ENCODE measurements around the gene ZNF140. TPM values are rescaled to one million over a fixed set of nuclear protein-coding genes. Genes with fewer than 3 reads are reported as not detected.

The ZNF140 gene
- total RNA-seq (2016; rRNA removed; fragmentation: Illumina TruSeq; extraction: Trizol) (13.5 and 20.7 TPM in 2 replicates), polyA plus RNA-seq (2011; rRNA removed) (8.7 and 10.1 TPM in 2 replicates), polyA minus RNA-seq (2011; rRNA and poly(A)+ RNA removed; ENCODE audit: low replicate concordance) (2.8 and 16.2 TPM in 2 replicates), Bru-seq, nascent RNA (percentile 85 among the genes with signal in this experiment), BruChase-seq, experiment 1, labeled RNA remaining after a 6-hour chase (percentile 68 among the genes with signal in this experiment), BruChase-seq, experiment 2, labeled RNA remaining after a 2-hour chase (percentile 83 among the genes with signal in this experiment)
- 6.5 and 7.5 TPM in 2 replicates for total RNA-seq (2016; cell fraction: cytosol; rRNA removed; fragmentation: Illumina TruSeq; extraction: Trizol; ENCODE audit: low read depth)
- total RNA-seq (2016; cell fraction: insoluble cytoplasmic fraction; rRNA removed; fragmentation: Illumina TruSeq; extraction: Trizol) = 12.6 and 17.5 TPM in 2 replicates
- total RNA-seq (2016; cell fraction: membrane; rRNA removed; fragmentation: Illumina TruSeq; extraction: Trizol) = 13.1 and 15.0 TPM in 2 replicates
- total RNA-seq (2016; cell fraction: nucleus; rRNA removed; fragmentation: Illumina TruSeq; extraction: Trizol) = 14.3 and 17.4 TPM in 2 replicates
- 3.8 and 6.7 TPM in 2 replicates for polyA plus RNA-seq (2011; cell fraction: cytosol; rRNA removed)
- polyA plus RNA-seq (2011; cell fraction: nucleus; rRNA removed) = 8.3 and 10.2 TPM in 2 replicates
- 7.8 and 8.7 TPM in 2 replicates for polyA plus RNA-seq (2012)
- 3.5 and 4.7 TPM in 2 replicates for polyA plus RNA-seq (2016; cell fraction: cytosol; fragmentation: Illumina TruSeq; extraction: Trizol; ENCODE audit: low read depth)
- polyA plus RNA-seq (2016; cell fraction: insoluble cytoplasmic fraction; fragmentation: Illumina TruSeq; extraction: Trizol; ENCODE audit: low read depth) = 14.4 and 14.6 TPM in 2 replicates
- polyA plus RNA-seq (2016; cell fraction: membrane; fragmentation: Illumina TruSeq; extraction: Trizol; ENCODE audit: low read depth) = 6.6 and 7.0 TPM in 2 replicates
- 16.4 and 19.4 TPM in 2 replicates for polyA plus RNA-seq (2016; cell fraction: nucleus; fragmentation: Illumina TruSeq; extraction: Trizol; ENCODE audit: insufficient read depth, low read depth)
- 5.5 and 6.1 TPM in 2 replicates for polyA minus RNA-seq (2011; cell fraction: cytosol; rRNA and poly(A)+ RNA removed)
- polyA minus RNA-seq (2011; cell fraction: nucleus; rRNA and poly(A)+ RNA removed) = 40.0 and 42.0 TPM in 2 replicates
- long read RNA-seq, experiment 1, partial matches to known transcripts = 0 of 14 reads
- long read RNA-seq, experiment 1, other reads (novel, unspliced or antisense) = 6 of 14 reads
- long read RNA-seq, experiment 2, partial matches to known transcripts = 1 of 26 reads
- long read RNA-seq, experiment 2, other reads (novel, unspliced or antisense) = 15 of 26 reads

GRCh38 chr12:133080368-133081158, at the start of gene ZNF140:
Gene ZNF140 (plus strand): TSS chr12:133080923. CDS start chr12:133081321, 398 bp downstream.
- peak; percentile 84 for ATAC-seq
- intact Hi-C loops (cut with micrococcal nuclease; ENCODE audit: unreplicated experiment) (loop anchor here (1.0 to 2.0 kb wide), 4 partner anchors 43 to 101 kb away; partner anchors contain the start of genes ZNF10, ZNF26, ZNF268 and ZNF84), in situ Hi-C loops (cut with HindIII; ENCODE audit: extremely low pct_ligation_motif_present, low pct_unique_long_range_greater_than_20kb) (no loop called here)
- ChIA-PET POLR2A (interaction anchor here (0.8 to 1.6 kb wide), 12 partner anchors 26 to 251 kb away, joined by 3 to 25 read pairs (median 4); partner anchors contain the start of genes CHFR, GOLGA3, ZNF10 and ZNF26), CTCF (ENCODE audit: low intra/inter-chr PET ratio, low total read pairs) (interaction anchor here (1.9 kb wide), 1 partner anchor 100 kb away, joined by 10 read pairs; the partner anchor contains the start of gene ZNF268)
- H4K20me1 ChIP-seq (ENCODE audit: insufficient read depth, low read length) = no peaks in the 10 kb centered on the region
- no CpG with 5 or more reads among the region's 69 CpGs for WGBS (ENCODE audit: low lambda C conversion rate)
- H3K4me1 ChIP-seq (ENCODE audit: insufficient read depth, low read length) = peaks cover 14% of the 10 kb centered on the region
- H3K79me2 ChIP-seq (ENCODE audit: insufficient read depth, low read length) = peaks cover 12% of the 10 kb centered on the region
- TSS peak; percentile 45 for BruUV-seq (replicated peaks)
- H3K27me3 ChIP-seq (ENCODE audit: control insufficient read depth in 1 of 2, insufficient read depth in 2 of 2, low read length in 2 of 2) = no peaks in the 10 kb centered on the region
- peaks cover 76% of the 10 kb centered on the region for H3K9me3 ChIP-seq (ENCODE audit: low read length)
- FAIRE-seq = no peak
- peak within 1 kb of the TSS; percentile 98 for H3K27ac ChIP-seq (ENCODE audit: extremely low read length, insufficient read depth, low read length)
- peaks cover 2 to 25% of the 10 kb centered on the region in 2 experiments for H3K36me3 ChIP-seq (replicated peaks in 1 of 2; ENCODE audit: control insufficient read depth in 1 of 2, insufficient read depth in 2 of 2, low read length in 2 of 2)
- peak within 1 kb of the TSS; percentile 97 for H3K4me2 ChIP-seq (ENCODE audit: low read depth, low read length)
- H3K9ac ChIP-seq (ENCODE audit: insufficient read depth, low read depth, low read length) = peak within 1 kb of the TSS; percentile 87
- H2AFZ ChIP-seq (ENCODE audit: low read length) = peak within 1 kb of the TSS; percentile 70
- peak; percentile 94 for DNase-seq (ENCODE audit: low spot score)
- peak within 1 kb of the TSS; percentile 93 to 96 (median 95) for H3K4me3 ChIP-seq (replicated peaks in 1 of 3; ENCODE audit: insufficient read depth in 1 of 3, low read depth in 2 of 3, low read length in 3 of 3)
- TF ChIP-seq NPAS2 (CRISPR knock-in tag; IDR thresholded peaks at IDR 0.05; ENCODE audit: borderline replicate concordance) (no peak), CBX5 (CRISPR knock-in tag; IDR thresholded peaks at IDR 0.05; ENCODE audit: borderline replicate concordance) (peak; percentile 11; the same call in 1 of the 2 replicates), ZNF329 (CRISPR knock-in tag; IDR thresholded peaks at IDR 0.05; ENCODE audit: low read depth) (0 out of 2 replicates have a peak, but pooled peaks have one; percentile 61), ZBTB3 (CRISPR knock-in tag; IDR thresholded peaks at IDR 0.05; ENCODE audit: borderline replicate concordance, low read depth) (no peak; the same call in 1 of the 2 replicates), MAX (IDR thresholded peaks at IDR 0.05) (peak; percentile 84), TCF7 (IDR thresholded peaks at IDR 0.05; ENCODE audit: low read depth) (no peak), DPF2 (CRISPR knock-in tag; IDR thresholded peaks at IDR 0.05; ENCODE audit: borderline replicate concordance, low read depth) (no peak), ZNF83 (CRISPR knock-in tag; IDR thresholded peaks at IDR 0.05; ENCODE audit: borderline replicate concordance) (no peak), ZEB1 (IDR thresholded peaks at IDR 0.05; ENCODE audit: insufficient replicate concordance, low read depth) (peak; percentile 37), KDM2A (CRISPR knock-in tag; IDR thresholded peaks at IDR 0.05; ENCODE audit: borderline replicate concordance, low read depth) (peak; percentile 33; the same call in 1 of the 2 replicates), POLR2AphosphoS5 (IDR thresholded peaks at IDR 0.05; ENCODE audit: low read depth, low read length) (peak; percentile 55), ARNTL (CRISPR knock-in tag; IDR thresholded peaks at IDR 0.05) (peak; percentile 19; the same call in 1 of the 2 replicates), PBX3 (CRISPR knock-in tag; IDR thresholded peaks at IDR 0.05; ENCODE audit: borderline replicate concordance) (no peak), ZNF556 (CRISPR knock-in tag; IDR thresholded peaks at IDR 0.05; ENCODE audit: borderline replicate concordance) (no peak; the same call in 1 of the 2 replicates), SRSF4 (IDR thresholded peaks at IDR 0.05; ENCODE audit: low read depth, low read length, poor library complexity, severe bottlenecking) (no peak), GATAD1 (CRISPR knock-in tag; IDR thresholded peaks at IDR 0.05) (peak; percentile 86)

Data from HepG2 (cell line).